ENCODE data around the gene PRR23B.

The PRR23B gene

GRCh38 chr3:139020868-139021234 is at the start of gene PRR23B:
Gene PRR23B, minus strand, starts transcription at chr3:139020926. Its CDS starts 265 bp downstream, at chr3:139020661.
- Histone ChIP-seq H4K20me1 (ENCODE audit: insufficient read depth) (no peaks in the 10 kb centered on the region), H3K36me3 (ENCODE audit: insufficient read depth) (no peaks in the 10 kb centered on the region), H3K4me2 (no peak within 1 kb of the TSS), H3K79me2 (ENCODE audit: insufficient read depth, low read depth) (no peaks in the 10 kb centered on the region), H2AFZ (ENCODE audit: low read depth) (no peak within 1 kb of the TSS), H3K27ac (no peak within 1 kb of the TSS), H3K4me1 (ENCODE audit: low read depth, poor library complexity, severe bottlenecking) (peaks cover 19% of the 10 kb centered on the region), H3K27me3 (ENCODE audit: insufficient read depth, low read depth) (no peaks in the 10 kb centered on the region), H3K9ac (no peak within 1 kb of the TSS), H3K4me3 (IDR thresholded peaks at IDR 0.05; ENCODE audit: insufficient read depth, low read depth, low read length) (no peak within 1 kb of the TSS)
- TF ChIP-seq CTCF (conservative IDR thresholded peaks at IDR 0.05; ENCODE audit: low read depth, low read length), result peak; percentile 68

- no peaks in the 10 kb centered on the region for H3K27me3 ChIP-seq (ENCODE audit: insufficient read depth, low read depth)
- no peaks in the 10 kb centered on the region for H3K36me3 ChIP-seq (ENCODE audit: insufficient read depth)
- no peak overlapping the region for H3K27ac ChIP-seq
- peaks cover 12% of the 10 kb centered on the region for H3K4me1 ChIP-seq (ENCODE audit: low read depth, poor library complexity, severe bottlenecking)
- no peak overlapping the region for H3K9ac ChIP-seq
- no peaks in the 10 kb centered on the region for H4K20me1 ChIP-seq (ENCODE audit: insufficient read depth)
- H3K4me3 ChIP-seq (IDR thresholded peaks at IDR 0.05; ENCODE audit: insufficient read depth, low read depth, low read length), result no peak overlapping the region
- H3K79me2 ChIP-seq (ENCODE audit: insufficient read depth, low read depth), result no peaks in the 10 kb centered on the region
- H2AFZ ChIP-seq (ENCODE audit: low read depth), result no peak overlapping the region
- no peak overlapping the region for H3K4me2 ChIP-seq
- TF ChIP-seq CTCF (conservative IDR thresholded peaks at IDR 0.05; ENCODE audit: low read depth, low read length), result no peak
These were observed 42.2 kb upstream of the PRR23B start for GRCh38 chr3:139062918-139063317.

GRCh38 chr3:139052802-139053600 is 32.3 kb upstream of the PRR23B start:
- Histone ChIP-seq H3K9ac (no peak overlapping the region), H3K4me1 (ENCODE audit: low read depth, poor library complexity, severe bottlenecking) (peaks cover 12% of the 10 kb centered on the region), H3K36me3 (ENCODE audit: insufficient read depth) (no peaks in the 10 kb centered on the region), H2AFZ (ENCODE audit: low read depth) (peak overlapping the region; percentile 5; the same call in 1 of the 2 replicates), H3K27ac (peak overlapping the region; percentile 21; the same call in 1 of the 2 replicates), H3K79me2 (ENCODE audit: insufficient read depth, low read depth) (no peaks in the 10 kb centered on the region), H3K27me3 (ENCODE audit: insufficient read depth, low read depth) (no peaks in the 10 kb centered on the region), H4K20me1 (ENCODE audit: insufficient read depth) (no peaks in the 10 kb centered on the region; the same call in 1 of the 2 replicates), H3K4me3 (IDR thresholded peaks at IDR 0.05; ENCODE audit: insufficient read depth, low read depth, low read length) (no peak overlapping the region), H3K4me2 (peak overlapping the region; percentile 29; the same call in 1 of the 2 replicates)
- TF ChIP-seq CTCF (conservative IDR thresholded peaks at IDR 0.05; ENCODE audit: low read depth, low read length), result no peak

GRCh38 chr3:139044366-139045210 is 23.9 kb upstream of the PRR23B start, which contains the start of gene PRR23C:
Gene PRR23C, minus strand, starts transcription at chr3:139044892. Its CDS starts 272 bp downstream, at chr3:139044620.
- H3K27ac ChIP-seq, result no peak within 1 kb of the TSS
- H3K27me3 ChIP-seq (ENCODE audit: insufficient read depth, low read depth), result no peaks in the 10 kb centered on the region
- H3K36me3 ChIP-seq (ENCODE audit: insufficient read depth), result no peaks in the 10 kb centered on the region
- H3K79me2 ChIP-seq (ENCODE audit: insufficient read depth, low read depth), result no peaks in the 10 kb centered on the region
- 0 out of 2 replicates have a peak, but pooled peaks have one; percentile 21 for TF ChIP-seq CTCF (conservative IDR thresholded peaks at IDR 0.05; ENCODE audit: low read depth, low read length)
- no peak within 1 kb of the TSS for H3K4me3 ChIP-seq (IDR thresholded peaks at IDR 0.05; ENCODE audit: insufficient read depth, low read depth, low read length)
- H4K20me1 ChIP-seq (ENCODE audit: insufficient read depth), result no peaks in the 10 kb centered on the region; the same call in 1 of the 2 replicates
- H3K4me2 ChIP-seq, result no peak within 1 kb of the TSS
- no peak within 1 kb of the TSS for H3K9ac ChIP-seq
- no peak within 1 kb of the TSS for H2AFZ ChIP-seq (ENCODE audit: low read depth)
- H3K4me1 ChIP-seq (ENCODE audit: low read depth, poor library complexity, severe bottlenecking), result no peaks in the 10 kb centered on the region
